Mesenchymal stem cell (in vitro differentiated cells and primary cell): Measurements from ENCODE around the gene CELSR2.

ENCODE experiments used
- DNase-seq: peaks from one replicate; pipeline ENCODE4 v3.0.0-alpha.2; 2013
- H2AFZ ChIP-seq: one replicate; pipeline ENCODE4 v1.6.1; 2013; ENCODE audit warnings: low read depth, mild to moderate bottlenecking, control low read depth, inconsistent platforms, low read length, moderate library complexity
- H2AK5ac ChIP-seq: 2 replicates; pipeline ENCODE4 v1.6.1; 2013; ENCODE audit warnings: low read length, moderate library complexity, mild to moderate bottlenecking, inconsistent platforms; ENCODE audit not compliant: severe bottlenecking
- H2BK120ac ChIP-seq: one replicate; pipeline ENCODE4 v1.6.1; 2013; ENCODE audit warnings: low read depth, mild to moderate bottlenecking, inconsistent platforms, low read length, moderate library complexity
- H2BK12ac ChIP-seq, 2 experiments: one replicate each; pipeline ENCODE4 v1.6.1; 2013; ENCODE audit warnings: inconsistent platforms in 2 of 2, low read length in 2 of 2, mild to moderate bottlenecking in 2 of 2, moderate library complexity in 2 of 2, control low read depth in 1 of 2
- H2BK15ac ChIP-seq: one replicate; pipeline ENCODE4 v1.6.1; 2013; ENCODE audit warnings: mild to moderate bottlenecking, low read depth, inconsistent platforms; ENCODE audit not compliant: poor library complexity, severe bottlenecking
- H2BK5ac ChIP-seq: 2 replicates; pipeline ENCODE4 v1.6.1; 2013; ENCODE audit warnings: low read depth, mild to moderate bottlenecking, low read length, control low read depth, inconsistent platforms; ENCODE audit not compliant: poor library complexity, severe bottlenecking
- H3K14ac ChIP-seq, 2 experiments: one replicate each; pipeline ENCODE4 v1.6.1; 2013; ENCODE audit warnings: inconsistent platforms in 2 of 2, low read length in 2 of 2, control low read depth in 1 of 2, mild to moderate bottlenecking in 1 of 2, moderate library complexity in 1 of 2
- H3K18ac ChIP-seq, 2 experiments: one replicate each; pipeline ENCODE4 v1.6.1; 2013; ENCODE audit warnings: inconsistent platforms in 2 of 2, low read length in 2 of 2, control low read depth in 1 of 2, low read depth in 1 of 2, mild to moderate bottlenecking in 1 of 2
- H3K23ac ChIP-seq, 2 experiments: one replicate each; pipeline ENCODE4 v1.6.1; 2013; ENCODE audit warnings: inconsistent platforms in 2 of 2, low read length in 2 of 2, mild to moderate bottlenecking in 2 of 2, moderate library complexity in 2 of 2, control low read depth in 1 of 2
- H3K27ac ChIP-seq: 2 replicates; pipeline ENCODE4 v1.5.1; 2013; ENCODE audit warnings: mild to moderate bottlenecking, moderate library complexity, low read length, control low read depth, inconsistent platforms; ENCODE audit not compliant: poor library complexity, severe bottlenecking
- H3K27me3 ChIP-seq, 2 experiments: 2 replicates each; pipeline versions ENCODE4 v1.6.1 to v1.7.0; 2013; ENCODE audit warnings: low read length in 2 of 2, mild to moderate bottlenecking in 2 of 2, moderate library complexity in 2 of 2, control low read depth in 1 of 2, inconsistent platforms in 1 of 2; ENCODE audit not compliant: control insufficient read depth in 1 of 2, insufficient read depth in 1 of 2
- H3K36me3 ChIP-seq, 2 experiments: 2 replicates each; pipeline versions ENCODE4 v1.6.1 to v1.7.0; 2013; ENCODE audit warnings: low read length in 2 of 2, control low read depth in 1 of 2, inconsistent platforms in 1 of 2, low read depth in 1 of 2, mild to moderate bottlenecking in 1 of 2; ENCODE audit not compliant: insufficient read depth in 2 of 2, control insufficient read depth in 1 of 2
- H3K4ac ChIP-seq, 2 experiments: one replicate each; pipeline ENCODE4 v1.6.1; 2013; ENCODE audit warnings: inconsistent platforms in 2 of 2, low read length in 2 of 2, mild to moderate bottlenecking in 2 of 2, moderate library complexity in 2 of 2, control low read depth in 1 of 2, low read depth in 1 of 2
- H3K4me1 ChIP-seq: 2 replicates; pipeline ENCODE4 v1.6.1; 2013; ENCODE audit warnings: low read depth, low read length, control low read depth; ENCODE audit not compliant: control insufficient read depth, insufficient read depth
- H3K4me2 ChIP-seq: 2 replicates; pipeline ENCODE4 v1.6.1; 2013; ENCODE audit warnings: low read length, mild to moderate bottlenecking, inconsistent platforms; ENCODE audit not compliant: poor library complexity, severe bottlenecking
- H3K4me3 ChIP-seq, 2 experiments: 2 replicates each; pipeline versions ENCODE4 v1.5.1 to v1.7.0; 2013; ENCODE audit warnings: low read length in 2 of 2, mild to moderate bottlenecking in 2 of 2, control low read depth in 1 of 2, low read depth in 1 of 2; ENCODE audit not compliant: insufficient read depth in 1 of 2
- H3K79me1 ChIP-seq: replicated peaks from 2 replicates; pipeline ENCODE4 v1.6.1; 2013; ENCODE audit warnings: mild to moderate bottlenecking, control low read depth, low read length, inconsistent platforms; ENCODE audit not compliant: poor library complexity, severe bottlenecking
- H3K9ac ChIP-seq: 2 replicates; pipeline ENCODE4 v1.7.0; 2013; ENCODE audit warnings: mild to moderate bottlenecking, low read length, moderate library complexity
- H3K9me3 ChIP-seq: 2 replicates; pipeline ENCODE4 v1.7.0; 2013; ENCODE audit warnings: mild to moderate bottlenecking, low read length; ENCODE audit not compliant: control insufficient read depth
- H4K8ac ChIP-seq: one replicate; pipeline ENCODE4 v1.6.1; 2013; ENCODE audit warnings: inconsistent platforms, mild to moderate bottlenecking, low read length, moderate library complexity
- H4K91ac ChIP-seq: one replicate; pipeline ENCODE4 v1.6.1; 2013; ENCODE audit warnings: mild to moderate bottlenecking, low read length, inconsistent platforms
- WGBS: methylation state at CpG from one replicate; pipeline ENCODE4 v1.1.7; 2013; ENCODE audit warnings: mixed read lengths; 5-methylcytosine and 5-hydroxymethylcytosine counted together

CELSR2 gene

GRCh38 chr1:109261006-109261405, 11.7 kb downstream of the CELSR2 start:
- H4K91ac ChIP-seq, result no peak overlapping the region
- H3K9me3 ChIP-seq, result no peaks in the 10 kb centered on the region
- no peak overlapping the region for H3K14ac ChIP-seq
- H3K23ac ChIP-seq, result no peak overlapping the region
- DNase-seq, result no peak
- H2BK12ac ChIP-seq, result no peak overlapping the region
- H3K27me3 ChIP-seq, result peaks cover 0 to 25% of the 10 kb centered on the region in 2 experiments
- peaks cover 35% of the 10 kb centered on the region for H3K4me1 ChIP-seq
- no peak overlapping the region for H2AFZ ChIP-seq
- no peak overlapping the region for H3K27ac ChIP-seq
- no peak overlapping the region for H3K4me2 ChIP-seq
- no peak overlapping the region for H2BK120ac ChIP-seq
- H2AK5ac ChIP-seq, result no peak overlapping the region
- H3K79me1 ChIP-seq, result no peaks in the 10 kb centered on the region
- no peak overlapping the region for H3K4me3 ChIP-seq
- H3K9ac ChIP-seq, result no peak overlapping the region
- no peak overlapping the region for H2BK5ac ChIP-seq
- no peak overlapping the region for H3K18ac ChIP-seq
- H2BK15ac ChIP-seq, result no peak overlapping the region
- WGBS, result 91% methylated on average over 16 of the region's 16 CpGs
- H3K4ac ChIP-seq, result no peak overlapping the region
- no peak overlapping the region for H4K8ac ChIP-seq
- peaks cover 0 to 59% of the 10 kb centered on the region in 2 experiments for H3K36me3 ChIP-seq

- 97% methylated on average over 6 of the region's 6 CpGs for WGBS
- no peak overlapping the region for H2BK5ac ChIP-seq
- no peak overlapping the region for H2BK120ac ChIP-seq
These were observed 12.2 kb downstream of the CELSR2 start for GRCh38 chr1:109261578-109261977.

GRCh38 chr1:109262231-109263055, 13.1 kb downstream of the CELSR2 start:
- Histone ChIP-seq H2BK120ac (no peak overlapping the region), H2BK12ac (no peak overlapping the region), H3K79me1 (no peaks in the 10 kb centered on the region), H2BK5ac (no peak overlapping the region), H2BK15ac (no peak overlapping the region), H3K36me3 (peaks cover 0 to 63% of the 10 kb centered on the region in 2 experiments), H3K9ac (no peak overlapping the region), H4K8ac (no peak overlapping the region), H3K23ac (no peak overlapping the region), H3K4ac (no peak overlapping the region), H2AK5ac (no peak overlapping the region), H3K27me3 (peaks cover 0 to 21% of the 10 kb centered on the region in 2 experiments), H4K91ac (no peak overlapping the region), H3K14ac (no peak overlapping the region), H2AFZ (no peak overlapping the region), H3K9me3 (no peaks in the 10 kb centered on the region), H3K18ac (no peak overlapping the region), H3K4me1 (peaks cover 37% of the 10 kb centered on the region), H3K27ac (no peak overlapping the region), H3K4me3 (no peak overlapping the region), H3K4me2 (no peak overlapping the region)
- 92% methylated on average over 22 of the region's 22 CpGs for WGBS
- DNase-seq, result no peak

More at GRCh38 chr1:109261578-109261977, 12.2 kb downstream of the CELSR2 start:
- Histone ChIP-seq H3K27ac (no peak overlapping the region), H3K18ac (no peak overlapping the region), H3K4me1 (peaks cover 35% of the 10 kb centered on the region), H3K4ac (no peak overlapping the region), H2AFZ (no peak overlapping the region), H3K4me2 (no peak overlapping the region), H4K8ac (no peak overlapping the region), H3K23ac (no peak overlapping the region), H2BK12ac (no peak overlapping the region), H3K27me3 (peaks cover 0 to 21% of the 10 kb centered on the region in 2 experiments), H3K36me3 (peaks cover 0 to 60% of the 10 kb centered on the region in 2 experiments), H3K9ac (no peak overlapping the region), H4K91ac (no peak overlapping the region), H2AK5ac (no peak overlapping the region), H3K9me3 (no peaks in the 10 kb centered on the region), H2BK15ac (peak overlapping the region; percentile 61), H3K79me1 (no peaks in the 10 kb centered on the region), H3K14ac (no peak overlapping the region), H3K4me3 (no peak overlapping the region)
- DNase-seq, result no peak

- Histone ChIP-seq H2BK15ac (no peak overlapping the region), H3K27ac (no peak overlapping the region), H4K91ac (no peak overlapping the region)
These were observed 13.9 kb downstream of the CELSR2 start for GRCh38 chr1:109263234-109263596.

More at GRCh38 chr1:109263234-109263596, 13.9 kb downstream of the CELSR2 start:
- Histone ChIP-seq H4K8ac (peak overlapping the region; percentile 52), H2BK120ac (no peak overlapping the region), H2AK5ac (peak overlapping the region; percentile 16), H3K4me1 (peaks cover 31% of the 10 kb centered on the region), H2AFZ (no peak overlapping the region), H3K9ac (no peak overlapping the region), H3K9me3 (no peaks in the 10 kb centered on the region), H3K27me3 (peaks cover 0 to 18% of the 10 kb centered on the region in 2 experiments), H3K4me3 (no peak overlapping the region), H3K36me3 (peaks cover 0 to 69% of the 10 kb centered on the region in 2 experiments), H3K79me1 (no peaks in the 10 kb centered on the region), H3K14ac (peak overlapping the region in 1 of 2 experiments; percentile 35), H3K18ac (no peak overlapping the region), H2BK5ac (no peak overlapping the region), H3K23ac (no peak overlapping the region), H3K4ac (no peak overlapping the region), H3K4me2 (no peak overlapping the region), H2BK12ac (no peak overlapping the region)
- WGBS, result 70% methylated on average over 12 of the region's 12 CpGs
- DNase-seq, result no peak
